Activated naive CD4-positive, alpha-beta T cell treated with anti-CD3 and anti-CD28 coated beads, Interleukin-2, amount 50 U/mL, for 24 hours (primary cell): Measurements from ENCODE around the gene SERPINE2.
A peak's percentile ranks its signal among the peaks of the same experiment; 100 is the strongest.

Experiments
- H3K27ac Mint-ChIP-seq: one replicate; pipeline ENCODE4 v1.8.0; 2021; ENCODE audit warnings: mild to moderate bottlenecking, mixed read lengths
- H3K27me3 Mint-ChIP-seq: one replicate; pipeline ENCODE4 v1.8.0; 2021; ENCODE audit warnings: mixed read lengths
- H3K36me3 Mint-ChIP-seq: one replicate; pipeline ENCODE4 v1.8.0; 2021; ENCODE audit warnings: mixed read lengths
- H3K4me1 Mint-ChIP-seq: one replicate; pipeline ENCODE4 v1.8.0; 2021; ENCODE audit warnings: mixed read lengths
- H3K4me3 Mint-ChIP-seq: one replicate; pipeline ENCODE4 v1.8.0; 2021; ENCODE audit warnings: mild to moderate bottlenecking, mixed read lengths
- H3K9me3 Mint-ChIP-seq: one replicate; pipeline ENCODE4 v1.8.0; 2021; ENCODE audit warnings: mixed read lengths

The SERPINE2 gene

DNA sequence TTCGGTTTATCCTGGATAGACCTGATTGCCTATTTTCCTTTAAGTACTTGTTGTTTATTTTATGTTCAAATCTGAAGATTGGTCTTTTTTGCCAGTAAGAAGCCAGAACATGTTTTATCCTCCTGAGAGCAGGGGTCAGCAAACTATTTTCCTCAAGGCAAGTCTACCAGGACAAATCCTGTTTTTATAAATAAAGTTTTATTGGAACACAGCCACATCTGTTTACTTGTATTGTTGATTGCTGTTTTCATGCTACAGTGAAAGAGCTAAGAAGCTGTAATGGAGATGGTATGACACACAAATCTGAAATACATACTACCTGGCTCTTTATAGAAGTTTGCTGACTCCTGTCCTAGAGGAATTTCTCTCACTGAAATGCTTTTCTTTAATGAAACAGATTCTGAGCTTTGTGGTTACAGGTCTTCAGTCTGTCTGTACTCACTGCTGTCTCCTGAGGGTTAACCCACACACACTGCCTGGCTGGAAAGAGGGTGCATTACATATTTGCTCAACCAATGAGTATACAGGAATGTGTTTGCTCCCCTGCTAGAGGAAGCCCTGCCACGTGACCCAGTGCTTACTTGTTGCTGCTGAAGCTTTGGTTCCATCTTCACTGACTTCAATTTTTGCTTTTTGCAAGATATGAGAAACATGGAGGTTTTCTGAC lies 59.2 kb downstream of the SERPINE2 start:
- Mint-ChIP-seq H3K4me1 (no peaks in the 10 kb centered on the region), H3K27me3 (no peaks in the 10 kb centered on the region), H3K36me3 (peaks cover 4% of the 10 kb centered on the region), H3K9me3 (no peaks in the 10 kb centered on the region), H3K27ac (no peak overlapping the region), H3K4me3 (no peak overlapping the region)

DNA sequence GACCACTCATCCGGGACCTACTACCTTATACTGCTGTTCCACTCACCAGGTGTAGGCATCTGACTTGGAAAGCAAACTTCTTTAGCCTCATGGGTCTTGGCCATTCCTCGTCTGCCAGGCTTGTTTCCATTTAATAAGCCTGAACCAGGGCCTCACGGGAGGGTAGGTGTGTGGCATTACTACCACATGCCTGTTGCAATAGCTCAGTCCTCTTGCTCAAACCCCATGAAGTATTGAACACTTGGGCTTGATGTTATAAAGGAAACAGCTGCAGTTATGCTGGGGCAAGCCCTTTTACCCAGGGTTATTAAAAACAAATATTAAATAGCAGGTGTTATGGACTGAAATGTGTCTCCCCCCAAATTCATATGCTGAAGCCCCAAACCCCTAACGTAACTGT lies 60.6 kb downstream of the SERPINE2 start:
- Mint-ChIP-seq H3K27ac (no peak overlapping the region), H3K27me3 (no peaks in the 10 kb centered on the region), H3K36me3 (no peaks in the 10 kb centered on the region), H3K4me1 (no peaks in the 10 kb centered on the region), H3K9me3 (no peaks in the 10 kb centered on the region), H3K4me3 (no peak overlapping the region)

DNA sequence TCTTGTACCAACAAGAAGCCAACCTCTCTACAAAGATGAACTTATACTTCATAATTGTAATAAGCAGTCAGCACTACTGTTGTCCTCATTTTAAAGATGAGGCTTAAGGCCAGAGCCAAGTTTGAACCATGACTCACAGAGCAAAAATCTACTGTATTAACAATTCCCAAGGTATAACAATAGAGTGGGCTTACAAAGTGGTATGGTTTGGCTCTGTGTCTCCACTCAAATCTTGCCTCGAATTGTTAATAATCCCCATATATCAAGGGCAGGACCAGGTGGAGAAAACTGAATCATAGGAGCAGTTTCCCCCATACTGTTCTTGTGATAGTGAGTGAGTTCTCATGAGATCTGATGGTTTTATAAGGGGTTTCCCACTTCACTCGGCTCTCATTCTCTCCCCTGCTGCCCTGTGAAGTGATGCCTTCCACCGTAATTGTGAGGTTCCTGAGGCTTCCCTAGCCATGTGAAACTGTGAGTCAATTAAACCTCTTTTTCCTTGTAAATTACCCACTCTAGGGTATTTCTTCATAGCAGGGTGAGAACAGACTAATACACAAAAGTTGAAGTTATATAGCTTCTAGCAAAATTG lies 62.4 kb downstream of the SERPINE2 start:
- Mint-ChIP-seq H3K27me3 (no peaks in the 10 kb centered on the region), H3K36me3 (peaks cover 4% of the 10 kb centered on the region), H3K4me1 (no peaks in the 10 kb centered on the region), H3K9me3 (no peaks in the 10 kb centered on the region), H3K27ac (no peak overlapping the region), H3K4me3 (no peak overlapping the region)

DNA sequence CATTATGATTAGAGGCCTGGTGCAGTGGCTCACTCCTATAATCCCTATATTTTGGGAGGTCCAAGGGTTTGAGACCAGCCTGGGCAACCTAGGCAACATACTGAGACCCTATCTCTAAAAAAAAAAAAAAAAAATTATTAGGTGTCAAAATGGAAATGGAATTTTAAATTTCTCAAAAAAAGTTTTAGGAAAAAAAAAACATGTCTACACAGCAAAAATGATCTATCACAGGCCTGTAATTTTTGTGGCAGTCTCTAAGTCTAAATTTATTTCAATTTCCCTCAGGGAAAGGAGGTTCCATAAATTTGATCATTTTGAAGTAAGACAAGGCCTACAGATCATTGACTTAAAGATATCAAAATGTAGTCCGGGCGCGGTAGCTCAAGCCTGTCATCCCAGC lies 65.5 kb downstream of the SERPINE2 start:
- Mint-ChIP-seq H3K27ac (no peak overlapping the region), H3K9me3 (no peaks in the 10 kb centered on the region), H3K4me1 (peaks cover 9% of the 10 kb centered on the region), H3K4me3 (no peak overlapping the region), H3K27me3 (no peaks in the 10 kb centered on the region), H3K36me3 (peaks cover 4% of the 10 kb centered on the region)

DNA sequence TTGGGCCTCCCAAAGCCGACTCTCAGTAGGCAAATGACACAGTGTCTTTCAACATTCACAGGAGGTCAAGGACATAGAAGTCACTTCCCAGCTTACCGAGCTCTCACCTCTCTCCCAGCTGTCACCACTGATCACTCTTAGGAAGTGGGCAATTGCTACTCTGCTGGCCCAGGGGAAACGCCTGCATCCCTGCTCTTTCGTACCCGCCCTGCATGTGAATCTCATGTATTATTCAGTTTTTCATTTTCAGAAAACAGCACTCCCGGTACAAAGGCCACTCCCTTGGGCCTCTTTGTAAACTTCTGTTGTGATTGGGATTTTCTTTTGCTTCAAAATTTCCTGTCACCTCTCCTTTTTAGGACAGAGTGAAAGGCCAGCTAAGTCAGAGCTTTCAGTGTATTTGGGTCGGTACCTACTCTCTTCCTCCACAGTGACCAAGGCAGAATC lies 66.4 kb downstream of the SERPINE2 start:
- Mint-ChIP-seq H3K9me3 (no peaks in the 10 kb centered on the region), H3K4me1 (peaks cover 9% of the 10 kb centered on the region), H3K36me3 (peaks cover 4% of the 10 kb centered on the region), H3K27ac (no peak overlapping the region), H3K27me3 (no peaks in the 10 kb centered on the region), H3K4me3 (no peak overlapping the region)

DNA sequence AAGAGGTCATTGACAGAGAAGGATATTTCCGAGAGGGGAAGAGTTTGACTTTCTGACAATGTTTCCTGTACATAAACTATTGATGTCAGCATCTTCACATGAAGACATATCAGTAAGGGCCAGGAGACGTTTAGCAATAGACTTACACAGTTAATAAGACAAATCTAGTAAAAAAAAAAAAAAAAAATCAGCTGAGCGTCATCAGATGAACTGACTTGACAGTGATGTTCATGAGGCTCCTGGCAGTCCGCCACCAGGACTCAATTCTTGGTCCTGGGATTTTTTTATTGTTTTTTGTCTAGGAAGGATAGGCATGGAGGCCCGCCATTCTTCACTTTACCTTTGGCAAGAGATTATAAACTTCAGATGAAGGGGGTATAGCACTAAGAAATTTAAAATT lies 67.4 kb downstream of the SERPINE2 start:
- no peak overlapping the region for H3K27ac Mint-ChIP-seq

DNA sequence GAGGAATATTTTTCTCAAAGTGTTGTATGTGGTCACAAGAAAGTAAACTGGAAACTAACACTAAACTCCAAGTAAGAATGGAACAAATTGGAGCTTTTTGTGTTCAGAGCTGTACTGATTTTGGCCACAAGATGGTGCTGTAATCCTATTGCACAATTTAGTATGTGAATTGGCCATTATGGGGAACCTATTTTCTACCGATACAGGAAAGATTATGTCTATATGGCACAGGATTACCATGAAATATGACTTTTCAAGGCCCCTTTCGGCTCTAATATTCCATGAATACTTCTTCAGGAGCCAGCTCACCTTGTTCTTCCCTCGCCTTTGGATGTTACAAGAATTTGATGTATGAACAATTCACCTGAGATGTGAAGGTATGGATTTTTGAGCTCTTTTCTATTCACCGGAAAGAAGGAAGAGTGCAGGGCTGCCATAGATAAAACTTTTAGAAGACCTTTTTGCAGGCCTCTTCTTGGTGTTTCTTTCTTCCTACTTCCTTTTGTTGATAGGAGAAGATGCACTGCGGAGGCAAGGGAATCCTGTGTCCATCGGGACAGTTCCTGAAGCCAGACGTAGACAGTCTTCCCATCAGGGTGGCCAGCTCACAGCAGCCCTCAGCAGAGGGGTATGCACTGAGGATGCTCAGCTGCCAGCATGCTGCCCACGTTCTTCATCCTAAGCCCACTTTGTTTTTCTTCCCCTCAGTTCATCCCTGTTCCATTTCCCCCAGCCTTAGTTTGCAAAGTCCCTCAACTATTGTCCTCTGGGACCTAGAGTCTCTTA lies 68.5 kb downstream of the SERPINE2 start:
- Mint-ChIP-seq H3K4me1 (peaks cover 14% of the 10 kb centered on the region), H3K4me3 (no peak overlapping the region), H3K36me3 (peaks cover 9% of the 10 kb centered on the region), H3K9me3 (no peaks in the 10 kb centered on the region), H3K27me3 (no peaks in the 10 kb centered on the region), H3K27ac (no peak overlapping the region)

More for the DNA sequence above, 67.4 kb downstream of the SERPINE2 start:
- H3K27me3 Mint-ChIP-seq: no peaks in the 10 kb centered on the region
- peaks cover 5% of the 10 kb centered on the region for H3K36me3 Mint-ChIP-seq
- no peaks in the 10 kb centered on the region for H3K9me3 Mint-ChIP-seq
- no peak overlapping the region for H3K4me3 Mint-ChIP-seq
- peaks cover 9% of the 10 kb centered on the region for H3K4me1 Mint-ChIP-seq

DNA sequence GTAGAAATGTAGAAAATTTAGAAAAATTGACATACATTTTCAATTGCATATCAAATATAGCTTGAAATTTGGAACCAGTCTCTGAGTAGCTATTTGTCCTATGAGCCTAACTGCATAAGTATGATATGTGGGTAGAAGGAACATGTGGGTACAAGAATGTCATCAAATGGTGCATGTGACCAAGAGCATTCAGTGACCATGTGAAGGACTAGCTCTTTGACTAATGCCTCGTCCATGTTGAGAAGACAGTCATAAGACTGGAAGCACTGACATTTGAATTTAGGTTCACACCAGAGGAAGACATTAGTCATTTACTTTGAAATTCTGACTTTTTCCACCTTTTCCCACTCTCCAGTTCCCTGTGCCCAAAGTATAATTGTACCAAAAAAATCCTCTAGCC lies 69.2 kb downstream of the SERPINE2 start:
- Mint-ChIP-seq H3K4me3 (no peak overlapping the region), H3K9me3 (no peaks in the 10 kb centered on the region), H3K27me3 (no peaks in the 10 kb centered on the region), H3K36me3 (peaks cover 9% of the 10 kb centered on the region), H3K4me1 (peaks cover 17% of the 10 kb centered on the region), H3K27ac (no peak overlapping the region)

DNA sequence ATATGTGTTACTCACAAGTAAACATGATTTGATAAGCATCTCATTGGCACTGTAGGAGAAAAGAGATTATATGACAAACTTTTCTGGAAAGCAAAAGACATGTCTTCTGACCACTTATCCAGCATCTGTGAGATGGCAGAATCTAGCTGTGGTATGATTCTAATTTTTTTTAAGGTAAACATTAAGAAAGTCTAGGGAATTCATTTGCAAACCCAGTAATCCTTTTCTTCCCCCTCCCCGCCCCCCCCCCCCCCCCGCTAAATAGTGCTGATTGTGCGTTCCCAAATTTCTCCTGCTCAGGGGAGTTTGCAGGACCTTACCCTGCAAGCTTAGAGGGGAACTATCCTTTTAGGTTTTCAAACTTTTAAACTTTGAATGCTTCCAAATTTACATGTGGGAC lies 69.8 kb downstream of the SERPINE2 start:
- Mint-ChIP-seq H3K27me3 (no peaks in the 10 kb centered on the region), H3K4me3 (no peak overlapping the region), H3K27ac (no peak overlapping the region), H3K4me1 (peaks cover 17% of the 10 kb centered on the region), H3K9me3 (no peaks in the 10 kb centered on the region), H3K36me3 (peaks cover 9% of the 10 kb centered on the region)

DNA sequence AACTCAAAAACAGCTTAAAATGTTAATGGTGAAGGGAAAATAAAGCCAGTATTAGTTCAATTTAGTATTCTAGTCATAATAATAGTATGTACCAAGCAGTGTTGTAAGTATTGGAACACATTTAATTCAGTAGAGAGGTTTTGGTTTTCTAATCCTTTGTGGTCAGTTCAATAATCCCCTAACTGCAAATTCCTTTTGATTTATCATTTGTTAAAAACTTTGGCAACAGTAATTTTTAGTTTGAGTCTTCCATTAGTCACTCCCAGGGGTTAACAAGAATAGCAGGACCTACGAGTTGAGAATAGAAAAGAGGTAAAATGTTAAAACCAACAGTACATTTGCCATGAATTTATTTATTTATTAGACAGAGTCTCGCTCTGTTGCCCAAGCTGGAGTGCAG lies 71.1 kb downstream of the SERPINE2 start:
- Mint-ChIP-seq H3K27me3 (no peaks in the 10 kb centered on the region), H3K4me1 (peaks cover 28% of the 10 kb centered on the region), H3K4me3 (no peak overlapping the region), H3K9me3 (no peaks in the 10 kb centered on the region), H3K27ac (no peak overlapping the region), H3K36me3 (peaks cover 9% of the 10 kb centered on the region)

DNA sequence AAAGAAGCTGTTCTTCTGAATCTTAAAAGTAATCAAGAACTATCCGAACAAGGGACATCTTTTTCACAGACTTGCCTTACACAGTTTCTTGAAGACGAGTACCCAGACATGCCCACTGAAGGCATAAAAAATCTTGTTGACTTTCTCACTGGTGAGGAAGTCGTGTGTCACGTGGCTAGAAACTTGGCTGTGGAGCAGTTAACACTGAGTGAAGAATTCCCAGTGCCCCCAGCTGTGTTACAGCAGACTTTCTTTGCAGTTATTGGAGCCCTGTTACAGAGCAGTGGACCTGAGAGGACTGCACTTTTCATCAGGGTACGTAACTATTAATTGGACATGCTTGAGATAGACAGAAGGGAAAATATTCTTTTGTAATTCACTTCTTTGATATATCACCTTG lies 79.4 kb downstream of the SERPINE2 start:
- Mint-ChIP-seq H3K4me1 (peaks cover 75% of the 10 kb centered on the region), H3K36me3 (peaks cover 11% of the 10 kb centered on the region)

DNA sequence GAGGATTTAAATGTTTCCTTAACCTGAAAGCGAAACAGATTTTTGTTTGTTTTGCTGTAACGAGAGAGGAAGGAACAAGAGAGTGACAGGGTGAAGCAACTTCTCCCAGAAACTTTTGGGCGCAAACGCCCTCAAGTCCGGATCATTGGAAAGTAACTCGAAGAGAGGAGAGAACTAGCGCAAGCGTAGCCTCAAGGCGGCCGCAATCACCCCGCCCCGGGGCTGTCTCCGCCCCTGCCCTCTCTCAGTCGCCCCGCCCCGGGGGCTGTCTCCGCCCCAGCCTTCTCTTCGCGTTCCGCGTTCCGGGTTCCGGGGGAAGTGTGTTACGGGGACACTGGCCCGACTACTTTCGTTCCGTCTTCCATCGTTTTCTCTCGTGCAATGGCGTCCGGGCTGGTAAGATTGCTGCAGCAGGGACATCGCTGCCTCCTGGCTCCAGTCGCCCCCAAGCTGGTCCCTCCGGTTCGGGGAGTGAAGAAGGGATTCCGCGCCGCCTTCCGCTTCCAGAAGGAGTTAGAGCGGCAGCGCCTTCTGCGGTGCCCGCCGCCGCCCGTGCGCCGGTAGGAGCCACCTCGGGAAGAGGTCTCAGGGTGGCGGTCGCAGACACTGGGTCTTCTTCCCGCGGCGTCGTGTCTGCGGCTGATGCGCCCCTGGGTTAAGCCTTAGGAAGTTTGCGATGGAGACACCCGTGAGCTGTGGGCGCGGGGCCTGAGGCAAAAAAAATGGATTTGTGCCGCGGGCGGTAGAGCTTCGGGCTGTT lies 81.8 kb downstream of the SERPINE2 start, which contains the start of gene MRPL44:
Gene MRPL44 (plus strand): TSS at position 372 of the 760 bp plus-strand sequence. CDS start 10 bp downstream, at position 382.
- no peaks in the 10 kb centered on the region for H3K27me3 Mint-ChIP-seq
- H3K4me3 Mint-ChIP-seq: peak within 1 kb of the TSS; percentile 96
- peak within 1 kb of the TSS; percentile 98 for H3K27ac Mint-ChIP-seq
- peaks cover 73% of the 10 kb centered on the region for H3K4me1 Mint-ChIP-seq
- peaks cover 10% of the 10 kb centered on the region for H3K36me3 Mint-ChIP-seq
- H3K9me3 Mint-ChIP-seq: no peaks in the 10 kb centered on the region

More for the DNA sequence above, 79.4 kb downstream of the SERPINE2 start:
- Mint-ChIP-seq H3K27me3 (no peaks in the 10 kb centered on the region), H3K27ac (peak overlapping the region; percentile 59), H3K4me3 (peak overlapping the region; percentile 85), H3K9me3 (no peaks in the 10 kb centered on the region)

DNA sequence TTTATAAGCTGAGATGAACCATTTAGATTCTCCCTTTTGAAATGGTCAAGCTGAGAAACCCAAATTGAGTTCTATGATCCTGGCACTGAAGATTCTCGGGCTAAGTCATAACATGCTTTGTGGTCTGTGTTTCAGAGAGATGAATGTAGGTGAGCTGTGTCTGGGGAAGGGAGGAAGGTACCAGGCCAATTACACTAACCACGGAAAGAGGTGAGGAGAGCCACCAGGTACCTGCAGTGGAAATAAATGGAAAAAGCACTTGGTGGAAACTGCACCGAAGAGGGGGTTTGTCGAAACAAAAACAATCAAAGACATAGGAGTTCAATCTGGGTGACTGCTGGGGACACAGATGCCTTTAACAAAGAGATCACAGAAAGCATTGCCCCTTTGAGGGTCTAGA lies 82.8 kb downstream of the SERPINE2 start:
- Mint-ChIP-seq H3K9me3 (no peaks in the 10 kb centered on the region), H3K27me3 (no peaks in the 10 kb centered on the region), H3K4me3 (peak overlapping the region; percentile 57), H3K36me3 (peaks cover 9% of the 10 kb centered on the region), H3K27ac (peak overlapping the region; percentile 48), H3K4me1 (peaks cover 69% of the 10 kb centered on the region)

DNA sequence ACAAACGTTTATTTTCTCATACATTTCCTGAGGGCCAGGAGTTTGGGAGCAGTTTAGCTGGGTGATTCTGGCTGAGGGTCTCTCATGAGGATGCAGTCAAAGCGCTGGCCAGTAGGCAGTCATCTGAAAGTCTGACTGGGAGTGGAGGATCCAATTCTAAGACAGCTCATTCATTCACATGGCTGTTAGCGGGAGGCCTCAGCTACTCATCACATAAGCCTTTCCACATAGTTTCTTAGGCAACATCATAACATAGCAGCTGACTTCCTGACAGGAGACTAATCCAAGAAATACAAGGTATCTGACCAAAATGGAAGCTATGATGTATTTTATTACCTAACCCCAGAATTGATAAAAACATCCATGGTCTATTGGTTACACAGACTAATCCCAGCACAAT lies 84.7 kb downstream of the SERPINE2 start:
- Mint-ChIP-seq H3K4me3 (no peak overlapping the region), H3K27me3 (no peaks in the 10 kb centered on the region), H3K9me3 (no peaks in the 10 kb centered on the region), H3K27ac (no peak overlapping the region), H3K36me3 (no peaks in the 10 kb centered on the region), H3K4me1 (peaks cover 67% of the 10 kb centered on the region)

DNA sequence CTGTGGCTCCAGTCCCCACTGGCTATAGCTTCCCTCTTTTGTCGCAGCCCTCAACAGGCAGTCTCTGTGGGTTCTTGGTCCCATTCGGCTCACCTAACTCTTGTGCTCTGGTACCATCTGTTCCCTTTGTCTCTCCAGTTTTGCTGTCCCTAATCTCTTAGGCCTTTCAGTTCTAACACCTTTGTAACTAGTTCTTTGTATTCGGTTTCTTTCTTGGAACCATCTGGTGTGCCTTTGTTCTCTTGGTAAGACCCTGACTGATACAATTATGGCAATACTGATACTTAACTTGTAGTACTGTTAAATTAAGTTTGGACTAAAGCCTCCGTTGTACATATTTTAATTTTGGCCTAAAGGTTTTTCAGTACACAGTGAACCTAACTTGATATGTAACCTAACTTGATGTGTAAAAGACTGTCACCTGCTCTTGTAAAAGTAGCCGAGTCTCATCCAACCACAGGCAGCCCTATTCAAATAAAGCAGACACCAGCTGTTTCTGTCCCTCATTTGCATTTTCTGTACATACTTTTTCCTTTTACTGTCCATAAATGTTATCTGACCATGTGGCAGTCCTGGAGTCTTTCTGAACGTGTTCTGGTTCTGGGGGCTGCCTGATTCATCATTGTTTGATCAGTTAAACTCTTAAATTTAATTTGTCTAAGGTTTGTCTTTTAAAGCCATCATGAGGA lies 86.7 kb downstream of the SERPINE2 start:
- H3K27me3 Mint-ChIP-seq: no peaks in the 10 kb centered on the region
- peak overlapping the region; percentile 32 for H3K27ac Mint-ChIP-seq
- H3K4me3 Mint-ChIP-seq: no peak overlapping the region
- peaks cover 66% of the 10 kb centered on the region for H3K4me1 Mint-ChIP-seq
- H3K9me3 Mint-ChIP-seq: no peaks in the 10 kb centered on the region
- H3K36me3 Mint-ChIP-seq: no peaks in the 10 kb centered on the region
